Measurements from ENCODE around the gene STRAP.
"Not testable (repeated sequence)": the region's sequence is repeated elsewhere in the genome, so short reads cannot be mapped to it uniquely, and the experiment has no call there.

DNA sequence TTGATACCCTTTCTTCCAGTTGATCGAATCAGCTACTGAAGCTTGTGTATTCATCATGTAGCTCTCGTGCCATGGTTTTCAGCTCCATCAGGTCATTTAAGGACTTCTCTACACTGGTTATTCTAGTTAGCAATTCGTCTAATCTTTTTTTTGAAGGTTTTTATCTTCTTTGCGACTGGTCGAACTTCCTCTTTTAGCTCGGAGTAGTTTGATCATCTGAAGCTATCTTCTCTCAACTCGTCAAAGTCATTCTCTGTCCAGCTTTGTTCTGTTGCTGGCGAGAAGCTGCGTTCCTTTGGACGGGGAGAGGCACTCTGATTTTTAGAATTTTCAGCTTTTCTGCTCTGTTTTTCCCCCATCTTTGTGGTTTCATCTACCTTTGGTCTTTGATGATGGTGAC lies 66.3 kb downstream of the STRAP start:
- TF ChIP-seq, protein P1, sequence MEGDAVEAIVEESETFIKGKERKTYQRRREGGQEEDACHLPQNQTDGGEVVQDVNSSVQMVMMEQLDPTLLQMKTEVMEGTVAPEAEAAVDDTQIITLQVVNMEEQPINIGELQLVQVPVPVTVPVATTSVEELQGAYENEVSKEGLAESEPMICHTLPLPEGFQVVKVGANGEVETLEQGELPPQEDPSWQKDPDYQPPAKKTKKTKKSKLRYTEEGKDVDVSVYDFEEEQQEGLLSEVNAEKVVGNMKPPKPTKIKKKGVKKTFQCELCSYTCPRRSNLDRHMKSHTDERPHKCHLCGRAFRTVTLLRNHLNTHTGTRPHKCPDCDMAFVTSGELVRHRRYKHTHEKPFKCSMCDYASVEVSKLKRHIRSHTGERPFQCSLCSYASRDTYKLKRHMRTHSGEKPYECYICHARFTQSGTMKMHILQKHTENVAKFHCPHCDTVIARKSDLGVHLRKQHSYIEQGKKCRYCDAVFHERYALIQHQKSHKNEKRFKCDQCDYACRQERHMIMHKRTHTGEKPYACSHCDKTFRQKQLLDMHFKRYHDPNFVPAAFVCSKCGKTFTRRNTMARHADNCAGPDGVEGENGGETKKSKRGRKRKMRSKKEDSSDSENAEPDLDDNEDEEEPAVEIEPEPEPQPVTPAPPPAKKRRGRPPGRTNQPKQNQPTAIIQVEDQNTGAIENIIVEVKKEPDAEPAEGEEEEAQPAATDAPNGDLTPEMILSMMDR (IDR thresholded peaks at IDR 0.05; ENCODE audit: insufficient read depth, low read length, poor library complexity, severe bottlenecking): not testable (repeated sequence)
- TF ChIP-seq EZH2phosphoT487 (conservative IDR thresholded peaks at IDR 0.05; ENCODE audit: low read length): not testable (repeated sequence)
